NCI-H226 (cell line): Measurements from ENCODE around the gene ZNF678.
"Not testable (repeated sequence)": the region's sequence is repeated elsewhere in the genome, so short reads cannot be mapped to it uniquely, and the experiment has no call there.

Experiments used
- DNase-seq: peaks from one replicate; pipeline ENCODE4 v3.0.0-alpha.2; 2015

Gene ZNF678

DNA sequence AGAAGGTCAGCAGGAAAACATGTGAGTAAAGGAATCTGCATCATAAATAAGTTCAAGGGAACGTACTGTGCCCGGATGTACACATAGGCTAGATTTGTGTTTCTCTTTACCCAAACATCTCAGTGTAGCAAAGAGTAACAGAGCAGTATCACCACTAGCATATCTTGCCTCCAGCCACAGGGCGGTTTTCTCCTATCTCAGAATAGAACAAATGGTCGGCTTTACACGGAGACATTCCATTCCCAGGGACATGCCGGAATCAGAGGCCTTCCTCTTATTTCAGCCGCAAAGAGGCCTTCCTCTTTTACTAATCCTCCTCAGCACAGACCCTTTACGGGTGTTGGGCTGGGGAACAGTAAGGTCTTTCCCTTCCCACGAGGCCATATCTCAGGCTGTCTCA is 42.9 kb downstream of the ZNF678 start:
- not testable (repeated sequence) for DNase-seq

- no peak for DNase-seq
Observed at GRCh38 chr1:227607336-227607898, 44.1 kb downstream of the ZNF678 start.

DNA sequence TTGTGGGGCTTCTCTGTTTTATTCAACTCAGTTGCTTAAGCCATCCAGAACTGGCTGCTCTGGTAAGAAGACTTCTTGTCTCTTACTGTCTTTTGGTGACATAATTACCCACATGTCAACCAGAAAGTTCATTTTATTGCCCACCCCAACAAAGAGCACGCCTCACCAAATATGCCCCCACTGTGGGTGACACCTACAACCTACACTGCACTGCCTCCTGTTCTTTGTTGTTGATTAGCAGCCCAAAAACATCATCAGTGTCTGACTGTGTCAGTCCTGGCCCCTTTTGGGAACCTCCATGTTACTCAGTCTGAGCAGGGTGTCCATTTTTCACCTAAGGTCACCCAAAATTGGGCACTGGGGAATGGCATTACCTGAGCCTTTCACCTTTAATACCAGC is 49.3 kb downstream of the ZNF678 start:
- DNase-seq = no peak

DNA sequence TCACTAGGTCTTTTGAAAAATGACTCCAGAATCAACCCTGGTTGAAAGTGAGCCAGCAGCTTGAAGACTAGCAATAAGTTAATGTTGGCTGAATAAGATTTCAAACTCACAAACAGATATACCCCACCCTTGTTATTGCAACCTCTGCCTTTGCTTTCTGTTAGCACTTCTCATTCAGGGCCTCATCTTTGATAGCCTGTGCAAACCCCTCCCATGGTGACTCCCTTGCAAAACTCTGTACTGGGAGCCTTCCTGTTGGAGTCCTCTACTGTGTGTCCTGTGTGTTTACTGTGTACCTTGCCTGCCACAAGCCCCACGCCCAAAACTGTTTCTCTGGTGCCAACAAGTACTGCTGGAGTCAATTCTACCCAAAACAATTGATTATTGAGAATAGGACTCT is 50.2 kb downstream of the ZNF678 start:
- DNase-seq = no peak

DNA sequence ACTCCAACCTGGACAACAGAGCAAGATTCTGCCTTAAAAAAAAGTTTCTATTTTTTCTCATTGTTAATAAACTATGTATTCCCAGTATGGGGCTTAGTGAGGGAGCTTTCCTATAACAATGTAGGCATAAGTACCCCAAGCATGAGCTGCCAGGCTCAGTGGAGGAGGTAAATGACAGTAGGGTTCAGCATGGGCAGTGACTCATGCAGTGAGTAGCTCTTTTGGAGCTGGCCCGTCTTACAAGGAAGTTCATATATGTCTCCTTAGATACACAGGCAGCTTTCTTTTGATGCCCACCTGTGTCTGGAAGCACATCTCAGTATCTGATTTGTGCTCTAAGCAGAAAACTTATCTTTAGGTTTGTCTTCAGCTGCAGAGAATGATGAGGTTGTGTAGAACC is 57.9 kb downstream of the ZNF678 start:
- DNase-seq = no peak

- no peak for DNase-seq
Observed at GRCh38 chr1:227622739-227623475, 59.6 kb downstream of the ZNF678 start.

GRCh38 chr1:227632325-227632724 is 69.0 kb downstream of the ZNF678 start:
- DNase-seq = no peak

- no peak for DNase-seq
Observed at GRCh38 chr1:227635596-227635995, 72.2 kb downstream of the ZNF678 start.

GRCh38 chr1:227654431-227654830 is 91.1 kb downstream of the ZNF678 start:
- DNase-seq = no peak

GRCh38 chr1:227654858-227655752 is 91.7 kb downstream of the ZNF678 start:
- DNase-seq = no peak

GRCh38 chr1:227661495-227661894 is 98.1 kb downstream of the ZNF678 start:
- no peak for DNase-seq

DNA sequence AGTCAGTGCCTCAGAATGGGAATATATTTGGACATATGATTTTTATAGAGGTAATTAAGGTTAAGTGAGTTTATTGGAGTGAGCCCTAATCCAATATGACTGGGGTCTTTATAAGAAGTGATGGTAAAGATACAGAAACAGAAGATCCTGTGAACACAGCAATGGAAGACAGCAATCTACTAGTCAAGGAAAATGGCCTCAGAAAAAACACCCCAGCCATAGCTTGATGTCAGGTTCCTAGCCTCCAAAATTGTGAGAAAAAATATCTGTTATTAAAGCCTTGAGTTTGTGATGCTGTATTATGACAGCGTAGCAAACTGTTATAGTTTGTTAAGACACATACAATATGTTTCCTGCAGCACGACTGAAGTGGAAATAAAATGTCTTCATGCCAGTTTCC is 99.6 kb downstream of the ZNF678 start:
- DNase-seq = no peak

DNA sequence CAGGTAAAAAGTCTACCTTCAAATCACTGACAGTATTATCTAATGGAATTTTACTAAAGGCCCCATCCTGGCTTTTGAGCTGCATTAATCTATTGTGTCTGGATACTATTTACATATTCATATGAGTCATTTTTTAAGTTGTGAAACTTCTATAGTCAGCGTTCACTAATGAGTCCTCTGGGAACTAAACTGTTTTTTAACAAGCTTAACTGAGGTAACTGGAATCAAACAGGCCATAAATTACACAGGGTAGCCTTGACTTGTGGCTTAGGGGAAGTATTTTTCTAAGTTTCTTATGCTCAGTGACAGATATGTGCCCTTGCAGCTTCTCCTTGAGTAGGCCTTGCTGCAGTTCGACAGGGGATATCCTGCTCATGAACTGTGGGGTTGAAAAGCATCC is 102.9 kb downstream of the ZNF678 start:
- DNase-seq = no peak

- DNase-seq = no peak
Observed at GRCh38 chr1:227673441-227673840, 110.1 kb downstream of the ZNF678 start.

- no peak for DNase-seq
Observed at GRCh38 chr1:227685807-227686206, 122.5 kb downstream of the ZNF678 start.

DNA sequence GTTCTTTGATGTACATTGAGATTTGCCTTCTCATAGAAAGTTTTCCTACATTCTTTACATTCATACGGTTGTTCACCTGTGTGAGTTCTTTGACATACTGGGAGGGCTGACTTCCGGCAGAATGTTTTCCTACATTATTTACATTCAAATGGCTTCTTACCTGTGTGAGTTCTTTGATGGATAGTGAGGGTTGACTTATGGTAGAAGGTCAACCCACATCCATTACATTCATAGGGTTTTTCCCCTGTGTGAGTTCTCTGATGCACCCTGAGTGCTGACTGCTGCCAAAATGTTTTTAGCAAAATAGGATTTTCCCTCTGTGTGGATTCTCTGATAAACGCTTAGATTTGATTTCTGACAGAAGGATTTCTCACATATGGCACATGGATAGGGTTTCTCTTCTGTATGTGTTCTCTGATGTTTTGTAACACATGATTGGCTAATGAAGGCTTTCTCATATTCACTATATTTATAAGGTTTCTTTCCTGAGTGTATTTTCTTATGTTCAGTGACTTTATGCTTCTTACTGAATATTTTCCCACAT is 134.0 kb downstream of the ZNF678 start:
- no peak for DNase-seq

DNA sequence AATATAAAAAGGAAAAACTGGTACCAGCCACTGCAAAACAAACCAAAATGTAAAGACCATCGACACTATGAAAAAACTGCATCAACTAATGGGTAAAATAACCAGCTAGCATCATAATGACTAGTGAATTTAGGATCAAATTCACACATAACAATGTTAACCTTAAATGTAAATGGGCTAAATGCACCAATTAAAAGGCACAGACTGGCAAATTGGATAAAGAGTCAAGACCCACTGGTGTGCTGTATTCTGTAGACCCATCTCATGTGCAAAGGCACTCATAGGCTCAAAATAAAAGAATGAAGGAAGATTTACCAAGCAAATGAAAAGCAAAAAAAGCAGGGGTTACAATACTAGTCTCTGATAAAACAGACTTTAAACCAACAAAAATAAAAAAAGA is 138.3 kb downstream of the ZNF678 start:
- DNase-seq = not testable (repeated sequence)

- no peak for DNase-seq
Observed at GRCh38 chr1:227707846-227708245, 144.5 kb downstream of the ZNF678 start.

- no peak for DNase-seq
Observed at GRCh38 chr1:227709451-227709850, 146.1 kb downstream of the ZNF678 start.

DNA sequence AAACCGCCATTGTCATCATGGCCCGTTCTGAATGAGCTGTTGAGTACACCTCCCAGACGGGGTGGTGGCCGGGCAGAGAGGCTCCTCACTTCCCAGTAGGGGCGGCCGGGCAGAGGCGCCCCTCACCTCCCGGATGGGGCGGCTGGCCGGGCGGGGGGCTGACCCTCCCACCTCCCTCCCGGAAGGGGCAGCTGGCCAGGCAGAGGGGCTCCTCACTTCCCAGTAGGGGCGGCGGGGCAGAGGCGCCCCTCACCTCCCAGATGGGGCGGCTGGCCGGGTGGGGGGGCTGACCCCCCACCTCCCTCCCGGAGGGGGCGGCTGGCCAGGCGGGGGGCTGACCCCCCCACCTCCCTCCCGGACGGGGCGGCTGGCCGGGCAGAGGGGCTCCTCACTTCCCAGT is 147.1 kb downstream of the ZNF678 start:
- not testable (repeated sequence) for DNase-seq

GRCh38 chr1:227712648-227713047 is 149.3 kb downstream of the ZNF678 start:
- no peak for DNase-seq

GRCh38 chr1:227718932-227719331 is 155.6 kb downstream of the ZNF678 start:
- DNase-seq = no peak

DNA sequence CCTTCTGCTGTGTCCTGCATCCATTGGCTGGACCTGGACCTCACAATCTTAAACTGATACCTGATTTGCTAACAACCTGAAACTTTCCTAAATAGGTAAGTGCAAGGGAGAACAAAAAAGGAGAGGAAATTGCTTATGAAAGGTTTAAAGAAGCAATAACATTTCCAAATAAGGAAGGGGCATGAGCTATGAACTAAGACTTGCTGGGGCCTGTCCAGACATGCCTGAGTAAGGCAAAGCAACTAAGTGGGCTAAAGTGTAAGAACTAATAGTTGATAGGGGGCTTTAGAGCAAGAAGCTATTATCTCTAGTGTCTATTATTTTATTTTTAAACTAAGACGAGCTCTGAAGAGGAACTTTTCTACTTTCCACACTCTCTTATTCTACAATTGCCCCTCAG is 160.1 kb downstream of the ZNF678 start:
- no peak for DNase-seq

DNA sequence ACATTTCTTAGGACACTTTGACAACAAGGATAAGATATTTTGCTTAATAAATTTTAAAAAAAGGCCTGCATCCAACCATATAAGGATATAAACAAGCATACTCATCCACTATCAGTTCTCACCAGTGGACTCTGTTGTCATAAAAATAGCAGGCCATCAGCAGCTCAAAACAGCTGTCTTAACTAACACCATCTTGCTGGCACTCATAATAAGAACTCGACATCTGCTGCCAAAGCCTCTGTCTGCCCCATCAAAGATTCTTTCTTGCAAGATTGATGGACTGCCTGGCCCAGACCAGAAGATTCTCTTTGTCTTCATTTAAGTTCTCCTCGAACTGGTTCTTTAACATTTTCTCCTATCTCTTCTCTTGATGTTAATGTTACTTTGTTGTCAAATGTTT is 161.7 kb downstream of the ZNF678 start:
- DNase-seq = no peak
